Transverse colon (tissue), 3 donors: Measurements from ENCODE around the gene DGLUCY.

ENCODE experiments used
- EP300 ChIP-seq: sonication (generic); formaldehyde crosslinking; IDR thresholded peaks from one replicate; pipeline ENCODE4 v1.6.1; 2017; ENCODE audit warnings: antibody characterized with exemption, low read depth
- TF ChIP-seq, protein P1 (sequence below), 5 experiments: fragments of 200-600 bp in 3 of 5; fragments of 450-650 bp in 2 of 5; sonication (generic) in 3 of 5; IDR thresholded peaks; 1 replicate in 2 of 5; 2 replicates in 3 of 5; pipeline ENCODE4 v1.5.1; 2016 to 2017; ENCODE audit warnings: antibody characterized with exemption in 5 of 5, inconsistent platforms in 3 of 5, mild to moderate bottlenecking in 2 of 5, moderate library complexity in 1 of 5

- no peak for TF ChIP-seq EP300
- TF ChIP-seq, protein P1, sequence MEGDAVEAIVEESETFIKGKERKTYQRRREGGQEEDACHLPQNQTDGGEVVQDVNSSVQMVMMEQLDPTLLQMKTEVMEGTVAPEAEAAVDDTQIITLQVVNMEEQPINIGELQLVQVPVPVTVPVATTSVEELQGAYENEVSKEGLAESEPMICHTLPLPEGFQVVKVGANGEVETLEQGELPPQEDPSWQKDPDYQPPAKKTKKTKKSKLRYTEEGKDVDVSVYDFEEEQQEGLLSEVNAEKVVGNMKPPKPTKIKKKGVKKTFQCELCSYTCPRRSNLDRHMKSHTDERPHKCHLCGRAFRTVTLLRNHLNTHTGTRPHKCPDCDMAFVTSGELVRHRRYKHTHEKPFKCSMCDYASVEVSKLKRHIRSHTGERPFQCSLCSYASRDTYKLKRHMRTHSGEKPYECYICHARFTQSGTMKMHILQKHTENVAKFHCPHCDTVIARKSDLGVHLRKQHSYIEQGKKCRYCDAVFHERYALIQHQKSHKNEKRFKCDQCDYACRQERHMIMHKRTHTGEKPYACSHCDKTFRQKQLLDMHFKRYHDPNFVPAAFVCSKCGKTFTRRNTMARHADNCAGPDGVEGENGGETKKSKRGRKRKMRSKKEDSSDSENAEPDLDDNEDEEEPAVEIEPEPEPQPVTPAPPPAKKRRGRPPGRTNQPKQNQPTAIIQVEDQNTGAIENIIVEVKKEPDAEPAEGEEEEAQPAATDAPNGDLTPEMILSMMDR (IDR thresholded peaks at IDR 0.05): no peak
Measured at GRCh38 chr14:91214306-91214705, 100.4 kb downstream of the DGLUCY start.
